Nephron progenitor cell (in vitro differentiated cells): ENCODE results near the gene GNAS.

Experiments
- DNase-seq: peaks from one replicate; pipeline ENCODE4 v3.0.0; 2021
- H3K27ac Mint-ChIP-seq: 2 replicates; pipeline ENCODE4 v1.8.0; 2021; ENCODE audit warnings: mild to moderate bottlenecking, moderate library complexity, mixed read lengths
- H3K27me3 Mint-ChIP-seq: 2 replicates; pipeline ENCODE4 v1.8.0; 2021; ENCODE audit warnings: mild to moderate bottlenecking, low read depth, mixed read lengths; ENCODE audit not compliant: poor library complexity
- H3K36me3 Mint-ChIP-seq: 2 replicates; pipeline ENCODE4 v1.8.0; 2021; ENCODE audit warnings: low read depth, mixed read lengths
- H3K4me1 Mint-ChIP-seq: 2 replicates; pipeline ENCODE4 v1.8.0; 2021; ENCODE audit warnings: mixed read lengths
- H3K4me3 Mint-ChIP-seq: 2 replicates; pipeline ENCODE4 v1.8.0; 2021; ENCODE audit warnings: mild to moderate bottlenecking, moderate library complexity, mixed read lengths
- H3K9me3 Mint-ChIP-seq: 2 replicates; pipeline ENCODE4 v1.8.0; 2021; ENCODE audit warnings: mild to moderate bottlenecking, moderate library complexity, mixed read lengths
- TF ChIP-seq, protein P1 (sequence below): fragments of 200-600 bp; sonication (generic); IDR thresholded peaks from 2 replicates; pipeline ENCODE4 v1.5.0; 2021; ENCODE audit warnings: antibody characterized with exemption

The GNAS gene

DNA sequence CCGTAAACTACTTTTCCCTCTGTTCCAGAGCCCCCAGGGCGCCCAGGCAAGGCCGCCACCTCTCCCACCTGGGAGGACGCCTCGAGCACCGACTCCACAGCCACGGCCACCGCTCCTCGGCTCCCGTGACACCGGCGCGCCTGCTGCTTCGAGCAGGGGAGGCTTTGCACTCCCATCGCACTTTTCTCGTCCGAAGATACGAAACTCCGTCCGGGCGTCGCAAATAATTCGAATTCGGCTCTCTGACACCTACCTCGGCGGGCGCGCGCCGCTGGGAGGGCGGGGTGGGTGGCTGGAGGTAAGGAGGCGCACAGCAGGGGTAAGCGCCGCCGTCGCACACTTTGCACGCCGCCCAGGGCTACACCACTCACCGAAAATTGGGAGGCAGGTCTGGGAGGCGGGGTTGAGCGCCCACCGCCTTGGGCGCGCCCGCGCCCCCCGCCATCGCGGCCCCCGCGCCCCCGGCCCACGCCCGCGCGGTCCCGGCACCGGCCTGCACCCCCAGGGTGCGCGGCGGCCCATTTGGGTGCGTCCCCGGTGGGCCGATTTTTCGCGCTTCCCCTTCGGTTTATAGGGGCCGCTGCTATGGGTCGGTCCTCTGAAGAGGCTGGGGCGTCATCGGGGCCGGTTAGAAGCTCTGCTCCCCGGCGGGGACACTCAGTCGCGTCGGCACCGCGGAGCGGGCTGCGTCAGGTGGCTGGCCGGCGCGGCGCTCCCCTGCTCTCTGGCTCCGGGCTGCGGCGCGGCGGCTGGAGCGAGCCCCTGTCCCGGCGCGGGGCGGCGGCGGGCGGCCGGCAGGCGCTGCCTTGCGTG, 36.2 kb downstream of the GNAS start:
- H3K4me3 Mint-ChIP-seq: peak overlapping the region; percentile 86
- peaks cover 15% of the 10 kb centered on the region for H3K9me3 Mint-ChIP-seq
- peaks cover 43% of the 10 kb centered on the region for H3K4me1 Mint-ChIP-seq
- H3K27ac Mint-ChIP-seq: no peak overlapping the region
- DNase-seq: peak; percentile 79
- H3K36me3 Mint-ChIP-seq: peaks cover 20% of the 10 kb centered on the region
- TF ChIP-seq, protein P1, sequence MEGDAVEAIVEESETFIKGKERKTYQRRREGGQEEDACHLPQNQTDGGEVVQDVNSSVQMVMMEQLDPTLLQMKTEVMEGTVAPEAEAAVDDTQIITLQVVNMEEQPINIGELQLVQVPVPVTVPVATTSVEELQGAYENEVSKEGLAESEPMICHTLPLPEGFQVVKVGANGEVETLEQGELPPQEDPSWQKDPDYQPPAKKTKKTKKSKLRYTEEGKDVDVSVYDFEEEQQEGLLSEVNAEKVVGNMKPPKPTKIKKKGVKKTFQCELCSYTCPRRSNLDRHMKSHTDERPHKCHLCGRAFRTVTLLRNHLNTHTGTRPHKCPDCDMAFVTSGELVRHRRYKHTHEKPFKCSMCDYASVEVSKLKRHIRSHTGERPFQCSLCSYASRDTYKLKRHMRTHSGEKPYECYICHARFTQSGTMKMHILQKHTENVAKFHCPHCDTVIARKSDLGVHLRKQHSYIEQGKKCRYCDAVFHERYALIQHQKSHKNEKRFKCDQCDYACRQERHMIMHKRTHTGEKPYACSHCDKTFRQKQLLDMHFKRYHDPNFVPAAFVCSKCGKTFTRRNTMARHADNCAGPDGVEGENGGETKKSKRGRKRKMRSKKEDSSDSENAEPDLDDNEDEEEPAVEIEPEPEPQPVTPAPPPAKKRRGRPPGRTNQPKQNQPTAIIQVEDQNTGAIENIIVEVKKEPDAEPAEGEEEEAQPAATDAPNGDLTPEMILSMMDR: no peak
- H3K27me3 Mint-ChIP-seq: peaks cover under 1% of the 10 kb centered on the region

DNA sequence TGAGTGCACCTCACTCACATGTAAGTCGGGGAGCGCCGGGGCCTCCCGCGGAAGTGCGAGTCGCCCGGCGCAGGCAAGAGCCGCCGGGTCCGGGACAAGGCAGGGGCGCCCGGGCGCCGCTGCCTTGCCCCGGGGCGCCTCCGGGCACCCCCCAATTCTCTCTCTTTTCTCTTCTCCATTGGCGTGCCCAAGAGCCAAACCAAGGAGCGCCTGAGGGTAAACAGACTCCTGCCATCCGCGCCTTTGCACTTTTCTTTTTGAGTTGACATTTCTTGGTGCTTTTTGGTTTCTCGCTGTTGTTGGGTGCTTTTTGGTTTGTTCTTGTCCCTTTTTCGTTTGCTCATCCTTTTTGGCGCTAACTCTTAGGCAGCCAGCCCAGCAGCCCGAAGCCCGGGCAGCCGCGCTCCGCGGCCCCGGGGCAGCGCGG, 36.8 kb downstream of the GNAS start:
- Mint-ChIP-seq H3K9me3 (peaks cover 15% of the 10 kb centered on the region), H3K27ac (no peak overlapping the region), H3K36me3 (peaks cover 20% of the 10 kb centered on the region), H3K4me3 (peak overlapping the region; percentile 92), H3K4me1 (peaks cover 44% of the 10 kb centered on the region), H3K27me3 (no peaks in the 10 kb centered on the region)
- TF ChIP-seq, protein P1: no peak
- DNase-seq: no peak

DNA sequence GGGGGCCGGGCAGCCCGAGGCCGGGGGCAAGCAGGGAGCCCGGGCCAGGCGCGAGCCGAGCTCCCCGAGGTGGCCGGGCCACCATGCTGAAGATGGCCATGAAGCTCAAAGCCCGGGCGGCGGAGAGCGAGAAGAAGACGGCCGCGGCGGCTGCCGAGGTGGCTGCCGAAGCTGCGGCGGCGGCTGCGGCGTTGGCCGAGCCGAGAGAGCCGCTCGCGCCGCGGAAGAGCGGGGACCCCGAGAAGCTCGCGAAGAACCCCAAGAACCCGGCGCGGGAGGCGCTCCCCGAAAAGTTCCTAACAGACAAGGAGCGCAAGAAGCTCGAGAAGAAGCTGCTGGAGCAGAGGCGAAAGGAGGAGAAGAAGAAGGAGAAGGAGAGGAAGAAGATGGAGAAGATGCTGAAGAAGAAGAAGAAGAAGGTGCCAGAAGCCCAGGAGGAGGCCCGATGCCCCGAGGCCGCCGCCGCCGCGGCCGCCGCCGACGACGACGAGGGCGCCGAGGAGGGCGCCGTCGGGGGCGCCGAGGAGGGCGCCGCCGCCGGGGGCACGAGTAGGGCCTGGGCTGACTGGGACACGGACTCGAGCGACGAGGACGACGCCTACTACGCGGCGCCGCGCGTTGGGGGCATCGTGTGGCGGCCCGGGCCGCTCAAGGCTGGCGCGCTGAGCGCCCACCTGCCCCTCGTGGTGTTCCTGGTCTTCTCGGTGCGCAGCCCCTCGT, 37.4 kb downstream of the GNAS start:
- H3K27ac Mint-ChIP-seq: peak overlapping the region; percentile 99
- TF ChIP-seq, protein P1: no peak
- H3K9me3 Mint-ChIP-seq: peaks cover 15% of the 10 kb centered on the region
- H3K36me3 Mint-ChIP-seq: peaks cover 17% of the 10 kb centered on the region
- DNase-seq: no peak
- peaks cover 44% of the 10 kb centered on the region for H3K4me1 Mint-ChIP-seq
- H3K27me3 Mint-ChIP-seq: no peaks in the 10 kb centered on the region
- peak overlapping the region; percentile 96 for H3K4me3 Mint-ChIP-seq

DNA sequence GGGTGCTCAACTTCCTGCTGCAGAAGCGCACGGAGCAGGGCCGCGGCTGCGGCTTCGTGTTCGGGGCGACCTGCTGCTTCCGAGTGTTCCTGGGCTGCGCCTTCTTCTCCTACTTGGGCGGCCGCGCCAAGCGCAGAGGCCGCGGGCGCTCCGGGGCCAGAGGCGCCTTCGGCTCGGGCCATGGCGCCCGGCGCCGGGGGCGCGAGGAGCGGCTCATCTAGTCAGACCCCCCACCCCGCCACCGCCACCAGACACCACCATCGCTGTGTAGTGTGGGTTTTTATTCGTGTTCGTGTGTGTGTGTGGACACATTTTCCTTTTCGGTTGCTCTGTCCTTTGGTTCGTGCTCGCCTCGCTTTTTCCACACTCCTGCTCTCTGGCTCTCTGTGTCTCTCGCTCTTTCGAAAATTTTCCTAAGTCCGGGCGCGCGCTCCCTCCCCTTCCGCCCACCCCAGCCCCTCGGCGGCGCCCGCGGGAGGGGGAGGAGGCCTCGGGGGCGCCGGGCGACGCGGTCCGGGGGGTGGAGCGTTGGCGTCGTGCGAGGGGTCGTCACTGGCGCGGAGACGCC, 38.1 kb downstream of the GNAS start:
- H3K36me3 Mint-ChIP-seq: peaks cover 14% of the 10 kb centered on the region

DNA sequence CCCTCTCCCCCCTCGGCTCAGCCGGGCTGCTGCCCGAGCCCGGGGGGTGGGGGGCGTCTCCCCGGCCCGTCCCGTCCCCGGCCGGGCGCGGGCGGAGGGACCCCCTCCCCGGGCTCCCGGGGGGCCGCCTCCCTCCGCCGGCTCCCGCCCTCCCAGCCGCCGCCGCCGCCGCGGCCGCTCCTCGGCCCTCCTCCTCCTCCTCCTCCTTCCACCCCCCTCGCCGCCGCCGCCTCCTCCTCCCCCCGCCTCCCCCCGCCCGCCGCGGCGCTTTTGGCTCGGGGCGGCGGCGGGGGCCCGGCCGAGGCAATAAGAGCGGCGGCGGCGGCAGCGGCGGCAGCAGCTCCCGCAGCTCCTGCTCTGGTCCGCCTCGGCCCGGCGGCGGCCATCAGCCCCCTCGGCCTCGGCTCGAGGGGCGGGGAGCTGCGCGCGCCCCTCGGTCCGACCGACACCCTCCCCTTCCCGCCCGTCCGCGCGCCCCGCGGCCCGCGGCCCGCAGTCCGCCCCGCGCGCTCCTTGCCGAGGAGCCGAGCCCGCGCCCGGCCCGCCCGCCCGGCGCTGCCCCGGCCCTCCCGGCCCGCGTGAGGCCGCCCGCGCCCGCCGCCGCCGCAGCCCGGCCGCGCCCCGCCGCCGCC, 38.7 kb downstream of the GNAS start:
- peaks cover 55% of the 10 kb centered on the region for H3K4me1 Mint-ChIP-seq
- TF ChIP-seq, protein P1: no peak
- no peak overlapping the region for H3K27ac Mint-ChIP-seq
- H3K4me3 Mint-ChIP-seq: peak overlapping the region; percentile 81
- peak; percentile 77 for DNase-seq
- peaks cover 14% of the 10 kb centered on the region for H3K36me3 Mint-ChIP-seq
- peaks cover 10% of the 10 kb centered on the region for H3K9me3 Mint-ChIP-seq
- no peaks in the 10 kb centered on the region for H3K27me3 Mint-ChIP-seq

More for the DNA sequence above, 38.1 kb downstream of the GNAS start:
- Mint-ChIP-seq H3K4me3 (peak overlapping the region; percentile 96), H3K4me1 (peaks cover 49% of the 10 kb centered on the region), H3K27ac (peak overlapping the region; percentile 98), H3K27me3 (no peaks in the 10 kb centered on the region), H3K9me3 (peaks cover 15% of the 10 kb centered on the region)
- DNase-seq: peak; percentile 83
- TF ChIP-seq, protein P1: no peak
